Stimulated activated CD4-positive, alpha-beta T cell treated with anti-CD3 and anti-CD28 coated beads, Interleukin-12 subunit alpha, Interleukin-12 subunit beta, amount 100 ng/mL, for 48 hours (primary cell): ENCODE data around the gene KCNK15.
"Not testable (repeated sequence)": the region's sequence is repeated elsewhere in the genome, so short reads cannot be mapped to it uniquely, and the experiment has no call there.

ENCODE experiments used
- DNase-seq, 3 donors: peaks; one replicate each; pipeline ENCODE4 v3.0.0-alpha.2; 2020; ENCODE audit warnings: low read depth in 2 of 3, low spot score in 1 of 3

Gene KCNK15

DNA sequence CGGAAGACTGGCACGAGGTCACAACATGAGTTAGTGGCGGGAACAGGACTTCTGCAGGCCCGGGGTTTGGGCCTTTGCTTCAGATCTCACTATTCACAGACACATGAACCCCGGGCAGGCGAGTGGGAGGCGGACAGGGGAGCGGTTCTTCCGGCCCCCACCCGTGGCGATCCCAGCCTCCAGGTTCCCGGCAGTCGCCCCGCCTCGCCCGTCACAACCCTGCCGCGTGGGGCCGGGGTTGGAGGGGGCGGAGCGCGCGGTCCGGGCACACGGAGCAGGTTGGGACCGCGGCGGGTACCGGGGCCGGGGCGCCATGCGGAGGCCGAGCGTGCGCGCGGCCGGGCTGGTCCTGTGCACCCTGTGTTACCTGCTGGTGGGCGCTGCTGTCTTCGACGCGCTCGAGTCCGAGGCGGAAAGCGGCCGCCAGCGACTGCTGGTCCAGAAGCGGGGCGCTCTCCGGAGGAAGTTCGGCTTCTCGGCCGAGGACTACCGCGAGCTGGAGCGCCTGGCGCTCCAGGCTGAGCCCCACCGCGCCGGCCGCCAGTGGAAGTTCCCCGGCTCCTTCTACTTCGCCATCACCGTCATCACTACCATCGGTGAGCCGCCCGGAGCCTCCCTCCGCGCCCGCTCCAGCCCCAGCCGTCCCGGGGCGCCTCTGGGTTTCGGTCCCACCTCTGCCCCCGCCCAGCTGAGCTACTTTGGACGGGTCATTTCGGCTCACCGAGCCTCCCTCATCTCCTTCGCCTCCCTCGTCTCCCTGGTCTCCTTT, at the start of gene KCNK15:
Gene KCNK15 (plus strand): TSS at position 268 of the 769 bp plus-strand sequence. CDS start 46 bp downstream, at position 314.
- peak in 1 of 3 donors; percentile 47 for DNase-seq

- no peak for DNase-seq
These were observed 49.4 kb upstream of the KCNK15 start for GRCh38 chr20:44696315-44696714.

- DNase-seq, result not testable (repeated sequence)
These were observed 48.6 kb upstream of the KCNK15 start for GRCh38 chr20:44697041-44697440.

DNA sequence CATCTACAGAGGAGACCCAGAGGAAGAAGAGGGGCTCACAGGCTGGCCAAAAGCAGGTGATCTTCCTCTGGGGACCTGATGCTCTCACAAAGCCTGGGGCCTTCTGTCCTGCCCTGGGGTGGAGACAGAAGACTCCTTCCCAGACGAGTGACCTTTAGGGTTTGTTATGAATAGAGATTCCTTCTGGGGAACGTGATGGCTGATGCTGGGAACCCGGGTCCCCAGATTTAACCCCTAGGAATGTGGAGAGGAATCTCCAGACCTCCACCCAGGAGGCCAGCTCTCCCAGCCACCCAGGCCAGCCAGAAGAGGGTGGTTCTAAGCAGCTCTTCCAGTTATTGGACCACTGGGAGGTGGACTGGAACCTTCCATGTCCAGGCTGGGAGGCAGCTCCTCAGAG, 47.3 kb upstream of the KCNK15 start:
- DNase-seq, result no peak

DNA sequence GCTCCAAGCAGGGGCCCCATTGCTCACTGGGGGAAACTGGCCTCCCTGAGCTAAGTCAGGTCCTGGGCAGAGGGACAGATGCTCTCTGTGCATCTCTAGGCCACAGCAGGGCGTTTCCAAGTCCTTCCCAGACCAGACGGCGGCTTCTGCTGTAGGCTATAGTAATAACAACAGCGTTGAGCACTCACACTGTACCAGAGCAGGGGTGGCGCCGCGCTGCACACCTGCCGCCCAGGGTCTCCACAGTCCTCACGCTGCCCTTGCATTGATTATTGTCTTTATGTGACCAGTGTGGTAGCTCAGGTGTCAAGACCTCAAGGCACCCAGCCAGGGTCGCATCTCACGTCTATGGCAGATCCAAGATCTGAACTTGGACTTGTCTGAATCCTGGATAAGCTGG, 45.4 kb upstream of the KCNK15 start:
- no peak for DNase-seq

DNA sequence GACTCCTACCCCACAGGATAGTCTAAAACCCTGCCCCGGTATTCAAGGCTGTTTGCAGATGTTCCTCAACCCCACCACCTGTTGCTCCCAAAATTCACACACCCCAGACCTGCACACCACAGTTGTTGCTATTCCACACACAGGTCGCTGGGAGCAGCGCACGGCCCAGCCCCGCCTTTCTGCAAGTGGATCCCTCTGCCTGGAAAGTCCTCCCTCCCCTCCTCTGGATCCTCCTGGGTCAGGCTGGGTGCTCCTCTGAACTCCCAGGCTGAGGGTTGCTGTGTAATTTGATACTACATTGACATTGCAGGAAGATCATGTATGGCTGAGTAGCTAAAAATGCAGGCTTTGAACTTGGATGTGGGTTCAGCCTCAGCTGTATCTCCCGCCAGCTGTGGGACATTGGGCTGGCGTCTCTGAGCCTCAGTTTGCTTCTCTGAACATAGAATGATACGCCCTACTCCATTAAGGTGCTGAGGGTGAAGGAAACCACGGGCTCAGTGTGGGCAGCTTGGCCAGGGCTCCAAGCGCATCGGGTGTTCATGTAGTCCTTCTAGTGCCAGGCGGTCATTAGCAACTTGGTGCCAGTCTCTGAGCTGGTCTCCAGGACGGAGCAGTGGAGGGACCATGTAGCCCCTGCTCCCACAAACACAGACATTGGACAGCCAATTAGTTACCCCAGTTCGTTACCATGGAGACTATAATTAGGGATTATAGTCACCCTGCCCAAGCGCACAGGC, 44.4 kb upstream of the KCNK15 start:
- no peak for DNase-seq

DNA sequence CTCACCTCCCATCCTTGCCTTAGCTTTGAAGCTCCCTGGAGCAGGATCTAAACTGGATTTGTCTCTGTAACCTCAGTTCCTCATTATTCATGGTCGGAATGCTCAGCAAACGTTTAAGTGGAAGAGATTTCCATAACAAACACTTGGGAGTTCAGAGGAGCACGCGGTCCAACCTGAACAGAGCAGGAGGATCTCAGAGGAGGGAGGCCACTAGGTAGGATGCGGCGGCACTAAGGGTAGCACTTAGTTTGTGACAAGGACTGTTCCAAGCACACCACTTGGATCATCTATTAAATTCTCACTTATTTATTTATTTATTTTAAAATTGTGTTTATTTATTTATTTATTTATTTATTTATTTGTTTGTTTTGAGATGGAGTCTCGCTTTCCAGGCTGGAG, 43.8 kb upstream of the KCNK15 start:
- no peak for DNase-seq

GRCh38 chr20:44702776-44703175, 42.9 kb upstream of the KCNK15 start:
- DNase-seq, result no peak

DNA sequence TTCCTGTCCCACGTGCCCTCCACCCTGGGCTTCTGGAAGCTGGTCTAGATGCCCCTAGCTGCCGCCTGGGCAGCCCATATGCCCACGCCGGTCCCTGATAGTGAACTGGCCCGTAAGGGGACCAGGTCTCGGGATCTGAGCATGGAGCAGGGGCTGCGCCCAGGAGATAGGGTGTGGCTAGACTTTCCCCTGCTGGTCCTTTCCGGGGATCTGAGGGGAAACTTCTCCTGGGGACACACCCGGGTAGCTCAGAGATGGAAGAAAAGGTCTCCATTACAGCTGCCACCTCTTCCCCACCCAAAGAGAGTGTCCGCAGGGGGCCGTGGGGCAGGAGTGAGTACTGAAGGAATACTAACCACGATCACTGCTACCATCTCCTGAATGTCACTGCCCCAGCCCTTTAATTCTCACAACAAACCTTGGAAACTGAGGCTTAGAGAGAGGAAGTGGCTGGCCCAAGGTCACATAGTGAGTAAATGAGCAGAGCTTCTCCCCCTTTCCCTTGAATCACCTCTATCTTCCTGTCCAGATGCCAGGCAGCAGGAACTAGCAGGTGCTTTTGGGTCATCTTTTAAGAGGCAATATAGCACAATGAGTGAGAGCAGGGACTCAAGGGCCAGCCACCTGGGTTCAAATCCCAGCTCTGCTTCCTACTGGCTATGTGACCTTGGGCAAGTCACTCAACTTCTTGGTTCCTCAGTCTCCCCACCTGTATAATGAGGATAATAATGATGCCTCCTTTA, 42.3 kb upstream of the KCNK15 start:
- no peak for DNase-seq

- no peak for DNase-seq
These were observed 41.6 kb upstream of the KCNK15 start for GRCh38 chr20:44703956-44704488.

GRCh38 chr20:44704551-44704971, 41.1 kb upstream of the KCNK15 start:
- DNase-seq, result no peak

- DNase-seq, result no peak
These were observed 40.1 kb upstream of the KCNK15 start for GRCh38 chr20:44705364-44706094.

- no peak for DNase-seq
These were observed 39.2 kb upstream of the KCNK15 start for GRCh38 chr20:44706301-44707017.

DNA sequence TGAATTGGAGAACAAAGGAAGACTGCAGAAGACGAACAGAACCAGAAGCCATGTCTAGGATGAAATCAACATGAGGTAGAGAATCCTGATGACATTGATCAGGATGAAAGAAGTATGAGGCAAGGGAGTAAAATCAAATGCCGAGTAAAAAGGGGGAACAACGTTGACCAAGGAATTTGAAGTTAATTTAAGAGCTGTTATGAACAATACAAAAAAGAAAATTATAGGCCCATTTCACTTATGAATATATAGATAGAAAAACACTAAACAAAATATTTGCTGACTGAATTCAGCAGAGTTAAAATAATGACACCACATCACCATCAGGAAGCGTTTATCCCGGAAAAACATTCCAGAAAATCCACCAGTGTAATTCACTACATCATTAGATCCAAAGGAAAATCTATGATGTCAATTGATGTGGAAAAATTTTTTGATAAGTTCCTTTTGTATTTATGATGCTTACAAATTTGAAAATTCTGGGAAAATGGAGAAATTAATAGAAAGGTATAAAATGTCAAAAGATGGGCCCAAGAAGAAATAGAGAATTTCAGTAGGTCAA, 38.6 kb upstream of the KCNK15 start:
- DNase-seq, result no peak

GRCh38 chr20:44709380-44709779, 36.3 kb upstream of the KCNK15 start:
- DNase-seq, result no peak

DNA sequence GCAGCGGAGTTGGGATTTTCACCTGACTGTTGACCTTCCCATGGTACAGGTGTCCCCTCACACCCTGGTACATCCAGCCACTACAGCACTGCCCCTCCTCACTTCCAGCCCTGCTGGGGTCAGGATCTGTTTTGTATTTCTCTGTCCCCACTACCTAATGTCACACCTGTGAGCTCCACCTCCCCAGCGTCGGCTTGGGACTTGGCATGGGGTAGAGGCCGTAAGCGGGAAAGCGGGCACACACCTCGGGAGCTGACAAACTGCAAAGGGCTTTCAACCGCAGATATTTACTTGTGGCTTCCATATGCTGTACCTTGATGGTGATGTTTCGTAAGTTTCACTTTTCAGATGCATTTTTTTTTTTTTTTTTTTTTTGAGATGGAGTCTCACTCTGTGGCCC, 35.9 kb upstream of the KCNK15 start:
- no peak for DNase-seq

- no peak for DNase-seq
These were observed 34.4 kb upstream of the KCNK15 start for GRCh38 chr20:44711237-44711636.

DNA sequence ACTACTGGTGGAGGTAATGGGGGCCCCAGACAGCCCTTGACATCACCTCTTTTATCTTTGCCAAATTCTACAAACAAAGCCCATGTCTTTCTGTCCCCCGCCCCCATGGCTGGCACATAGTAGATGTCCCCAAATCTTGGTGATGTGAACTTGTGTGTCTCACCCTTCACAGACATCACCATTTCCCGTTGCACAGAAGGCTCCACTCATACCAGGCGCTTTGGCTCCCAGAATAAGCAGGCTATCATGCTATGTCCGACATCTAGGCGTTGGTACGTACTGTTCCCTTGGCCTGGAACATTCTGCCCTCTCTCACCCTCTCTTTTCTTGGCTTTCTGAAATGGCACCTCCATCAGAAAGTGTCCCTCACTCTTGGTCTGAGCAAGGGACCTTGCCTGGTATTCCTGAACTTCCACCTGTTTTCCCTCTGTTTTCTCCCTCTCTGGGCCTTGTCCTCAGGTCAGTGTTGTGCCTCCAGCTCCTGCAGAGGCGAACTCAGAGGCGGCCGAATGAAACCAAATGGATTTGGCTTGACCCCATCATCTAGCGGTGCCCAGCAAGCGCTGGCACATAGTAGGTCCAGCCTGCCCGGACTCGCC, 31.5 kb upstream of the KCNK15 start:
- DNase-seq, result no peak

GRCh38 chr20:44714701-44715498, 30.8 kb upstream of the KCNK15 start, which contains the start of gene CCN5:
CCN5 (plus strand) TSS chr20:44715369; CDS start chr20:44715391, 22 bp downstream.
- no peak for DNase-seq
